K562 (cell line): ENCODE results near the gene PLP2. TPM values are rescaled to one million over a fixed set of nuclear protein-coding genes. Genes with fewer than 3 reads are reported as not detected.

ENCODE experiments used
- AFF1 ChIP-seq, 2 experiments: fragments of 450-650 bp; IDR thresholded peaks; 2 replicates each; pipeline ENCODE4 v1.6.1; 2018; ENCODE audit warnings: mild to moderate bottlenecking in 2 of 2, low read depth in 1 of 2; ENCODE audit not compliant: partially characterized antibody in 2 of 2
- BHLHE40 ChIP-seq: IDR thresholded peaks from 2 replicates; pipeline ENCODE4 v1.6.1; 2011; ENCODE audit warnings: low read length, improper control_type of control experiment
- ETS2 ChIP-seq: IDR thresholded peaks from 2 replicates; pipeline ENCODE4 v1.6.1; 2016; ENCODE audit warnings: borderline replicate concordance, missing genetic modification characterization, mild to moderate bottlenecking, moderate library complexity, missing compliant biosample characterization; ENCODE audit not compliant: poor library complexity, severe bottlenecking
- PHF8 ChIP-seq: fragments of 200-600 bp; sonication (generic); IDR thresholded peaks from 2 replicates; pipeline ENCODE4 v1.6.1; 2012; ENCODE audit warnings: mixed run types, mild to moderate bottlenecking, inconsistent platforms, low read length, moderate library complexity, borderline replicate concordance
- RCOR1 ChIP-seq, 2 experiments: IDR thresholded peaks; 2 replicates each; pipeline ENCODE4 v1.6.1; 2012; ENCODE audit warnings: low read depth in 2 of 2, low read length in 2 of 2, borderline replicate concordance in 1 of 2, improper control_type of control experiment in 1 of 2
- SMARCB1 ChIP-seq: IDR thresholded peaks from 2 replicates; pipeline ENCODE4 v1.6.1; 2011; ENCODE audit warnings: improper control_type of control experiment, low read depth; ENCODE audit not compliant: insufficient read length
- SRSF3 ChIP-seq: fragments of 200-400 bp; formaldehyde crosslinking; IDR thresholded peaks from 2 replicates; pipeline ENCODE4 v1.6.1; 2016; ENCODE audit warnings: mild to moderate bottlenecking, low read length, moderate library complexity; ENCODE audit not compliant: insufficient read depth
- WHSC1 ChIP-seq: IDR thresholded peaks from one replicate; pipeline ENCODE4 v1.6.1; 2012; ENCODE audit warnings: low read length, control low read depth, inconsistent platforms
- ZBTB1 ChIP-seq: sonication (generic); formaldehyde crosslinking; IDR thresholded peaks from 2 replicates; pipeline ENCODE4 v1.8.1; 2023; ENCODE audit warnings: missing genetic modification reagents, low read depth, mild to moderate bottlenecking, borderline replicate concordance
- ZKSCAN3 ChIP-seq: fragments of 250-450 bp; sonication (Bioruptor Pico); IDR thresholded peaks from 2 replicates; pipeline ENCODE4 v1.4.0; 2020
- ZNF175 ChIP-seq: fragments of 200-800 bp; sonication (Bioruptor generic); IDR thresholded peaks from 2 replicates; pipeline ENCODE4 v1.6.1; 2016; ENCODE audit warnings: low read depth, mild to moderate bottlenecking, missing genetic modification characterization, missing compliant biosample characterization
- ZNF217 ChIP-seq: sonication (generic); formaldehyde crosslinking; IDR thresholded peaks from 2 replicates; pipeline ENCODE4 v1.8.0; 2022; ENCODE audit warnings: mild to moderate bottlenecking, missing genetic modification reagents
- polyA plus RNA-seq, 8 experiments: library from polyadenylated mRNA; depleted of rRNA in 4 of 8; stranded (reverse) in 5 of 8; unstranded in 3 of 8; fragments of >200 nt; fragmentation: Nextera tagmentation in 2 of 8; fragmentation: Illumina TruSeq in 1 of 8; extraction: Ambion mirVana in 2 of 8; extraction: Trizol in 1 of 8; gene quantifications; 2 replicates each; pipeline versions ENCODE4 v1.2.1 to v1.2.3, GENCODE V29; 2011 to 2014; ENCODE audit warnings: inconsistent platforms in 1 of 8, missing spikeins in 1 of 8
- total RNA-seq, 7 experiments: library from RNA; depleted of rRNA in 6 of 7; stranded (reverse); fragments of >200 nt in 6 of 7; fragmentation: Illumina TruSeq in 2 of 7; extraction: Trizol in 2 of 7; gene quantifications; 2 replicates each; pipeline versions ENCODE4 v1.2.1 to v1.2.3, GENCODE V29; 2011 to 2021; ENCODE audit warnings: low replicate concordance in 1 of 7
- TF ChIP-seq, protein P1 (sequence below): fragments of 450-650 bp; conservative IDR thresholded peaks from 2 replicates; pipeline ENCODE4 v1.6.1; 2016; ENCODE audit warnings: missing genetic modification characterization, low read depth, mild to moderate bottlenecking, control low read depth, missing compliant biosample characterization
- TF ChIP-seq, protein P2 (sequence below): fragments of 450-650 bp; IDR thresholded peaks from 2 replicates; pipeline ENCODE4 v1.6.1; 2016; ENCODE audit warnings: antibody characterized with exemption
- TF ChIP-seq, protein P3 (sequence below): fragments of 250-450 bp; sonication (Bioruptor Pico); IDR thresholded peaks from 2 replicates; pipeline ENCODE4 v1.9.0; 2021; ENCODE audit warnings: mild to moderate bottlenecking
- TF ChIP-seq, protein P4 (sequence below): fragments of 250-450 bp; sonication (Bioruptor Pico); IDR thresholded peaks from 2 replicates; pipeline ENCODE4 v1.5.0; 2020; ENCODE audit warnings: mild to moderate bottlenecking

Gene PLP2
- total and polyA plus RNA-seq, 9 of the 15 experiments (the other 6 are each of a cell fraction or from before 2014, with no cell fraction given): 34.7 to 236 (median 112) TPM

DNA sequence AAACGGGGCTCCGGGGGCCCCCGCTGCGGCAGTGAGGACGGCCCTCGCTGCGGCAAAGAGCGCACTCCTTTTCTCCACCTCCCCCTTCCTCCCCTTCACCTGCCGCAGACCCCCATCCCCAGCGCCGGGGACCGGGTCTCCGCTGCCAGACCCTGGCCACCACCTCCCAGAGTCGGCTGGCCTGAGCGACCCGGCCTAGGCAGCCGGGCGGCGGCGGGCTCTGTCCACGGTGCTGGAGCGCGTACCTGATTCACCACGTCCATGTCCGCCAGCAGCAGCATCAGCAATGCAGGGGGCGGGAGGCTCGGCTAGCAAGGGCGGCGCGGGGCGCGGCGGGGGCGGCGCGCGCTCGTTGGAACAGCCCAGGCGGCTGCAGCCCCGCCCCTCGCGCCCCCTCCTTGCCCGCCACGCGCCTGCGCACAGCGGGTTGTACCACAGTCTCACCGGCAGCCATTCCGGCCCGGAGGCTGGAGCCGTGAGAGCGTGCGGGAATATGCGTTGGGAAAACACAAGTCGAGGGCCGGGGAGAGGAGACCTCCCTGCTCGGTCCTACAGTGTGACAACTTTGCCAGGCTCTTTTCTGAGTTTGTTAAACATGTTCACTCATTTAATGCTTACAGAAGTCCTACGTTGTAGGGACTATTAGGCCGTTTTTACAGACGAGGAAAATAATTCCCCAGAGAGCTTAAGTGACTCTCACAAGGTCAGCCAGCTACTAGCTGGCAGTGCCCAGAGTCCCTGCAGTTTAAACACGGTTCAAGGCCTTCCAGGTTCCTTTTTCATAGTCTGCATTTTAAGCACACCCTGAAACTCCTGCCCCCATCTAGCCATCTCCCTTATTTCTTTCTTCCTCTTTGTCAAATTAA, 28.4 kb downstream of the PLP2 start, which contains the start of gene SYP (continued):
- TF ChIP-seq AFF1 (IDR thresholded peaks at IDR 0.05; ENCODE audit: low read depth in 1 of 2, partially characterized antibody in 2 of 2): peak in 1 of 2 experiments; percentile 41
- 0 out of 2 replicates have a peak, but pooled peaks have one; percentile 32 for TF ChIP-seq ZNF175 (CRISPR knock-in tag)
- no peak for TF ChIP-seq WHSC1
- no peak for TF ChIP-seq ETS2 (tag)
- no peak for TF ChIP-seq SMARCB1
- peak; percentile 54; the same call in 1 of the 2 replicates for TF ChIP-seq ZBTB1 (CRISPR knock-in tag)
- TF ChIP-seq, protein P1, sequence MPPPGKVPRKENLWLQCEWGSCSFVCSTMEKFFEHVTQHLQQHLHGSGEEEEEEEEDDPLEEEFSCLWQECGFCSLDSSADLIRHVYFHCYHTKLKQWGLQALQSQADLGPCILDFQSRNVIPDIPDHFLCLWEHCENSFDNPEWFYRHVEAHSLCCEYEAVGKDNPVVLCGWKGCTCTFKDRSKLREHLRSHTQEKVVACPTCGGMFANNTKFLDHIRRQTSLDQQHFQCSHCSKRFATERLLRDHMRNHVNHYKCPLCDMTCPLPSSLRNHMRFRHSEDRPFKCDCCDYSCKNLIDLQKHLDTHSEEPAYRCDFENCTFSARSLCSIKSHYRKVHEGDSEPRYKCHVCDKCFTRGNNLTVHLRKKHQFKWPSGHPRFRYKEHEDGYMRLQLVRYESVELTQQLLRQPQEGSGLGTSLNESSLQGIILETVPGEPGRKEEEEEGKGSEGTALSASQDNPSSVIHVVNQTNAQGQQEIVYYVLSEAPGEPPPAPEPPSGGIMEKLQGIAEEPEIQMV (tag): no peak
- TF ChIP-seq, protein P2, sequence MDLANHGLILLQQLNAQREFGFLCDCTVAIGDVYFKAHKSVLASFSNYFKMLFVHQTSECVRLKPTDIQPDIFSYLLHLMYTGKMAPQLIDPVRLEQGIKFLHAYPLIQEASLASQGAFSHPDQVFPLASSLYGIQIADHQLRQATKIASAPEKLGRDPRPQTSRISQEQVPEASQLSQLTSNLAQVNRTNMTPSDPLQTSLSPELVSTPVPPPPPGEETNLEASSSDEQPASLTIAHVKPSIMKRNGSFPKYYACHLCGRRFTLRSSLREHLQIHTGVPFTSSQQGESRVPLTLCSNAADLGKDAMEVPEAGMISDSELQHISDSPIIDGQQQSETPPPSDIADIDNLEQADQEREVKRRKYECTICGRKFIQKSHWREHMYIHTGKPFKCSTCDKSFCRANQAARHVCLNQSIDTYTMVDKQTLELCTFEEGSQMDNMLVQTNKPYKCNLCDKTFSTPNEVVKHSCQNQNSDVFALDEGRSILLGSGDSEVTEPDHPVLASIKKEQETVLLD: peak; percentile 37; the same call in 1 of the 2 replicates
- no peak for TF ChIP-seq BHLHE40
- TF ChIP-seq ZNF217: no peak
- no peak for TF ChIP-seq ZKSCAN3 (CRISPR knock-in tag)
- no peak for TF ChIP-seq SRSF3
- TF ChIP-seq, protein P3, sequence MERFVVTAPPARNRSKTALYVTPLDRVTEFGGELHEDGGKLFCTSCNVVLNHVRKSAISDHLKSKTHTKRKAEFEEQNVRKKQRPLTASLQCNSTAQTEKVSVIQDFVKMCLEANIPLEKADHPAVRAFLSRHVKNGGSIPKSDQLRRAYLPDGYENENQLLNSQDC (CRISPR knock-in tag): no peak
- TF ChIP-seq, protein P4, sequence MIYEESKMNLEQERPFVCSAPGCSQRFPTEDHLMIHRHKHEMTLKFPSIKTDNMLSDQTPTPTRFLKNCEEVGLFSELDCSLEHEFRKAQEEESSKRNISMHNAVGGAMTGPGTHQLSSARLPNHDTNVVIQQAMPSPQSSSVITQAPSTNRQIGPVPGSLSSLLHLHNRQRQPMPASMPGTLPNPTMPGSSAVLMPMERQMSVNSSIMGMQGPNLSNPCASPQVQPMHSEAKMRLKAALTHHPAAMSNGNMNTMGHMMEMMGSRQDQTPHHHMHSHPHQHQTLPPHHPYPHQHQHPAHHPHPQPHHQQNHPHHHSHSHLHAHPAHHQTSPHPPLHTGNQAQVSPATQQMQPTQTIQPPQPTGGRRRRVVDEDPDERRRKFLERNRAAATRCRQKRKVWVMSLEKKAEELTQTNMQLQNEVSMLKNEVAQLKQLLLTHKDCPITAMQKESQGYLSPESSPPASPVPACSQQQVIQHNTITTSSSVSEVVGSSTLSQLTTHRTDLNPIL (CRISPR knock-in tag): no peak
- TF ChIP-seq PHF8: peak; percentile 76
- peak in 1 of 2 experiments; percentile 94; a peak in 2 of 4 replicates for TF ChIP-seq RCOR1 (IDR thresholded peaks at IDR 0.05; ENCODE audit: borderline replicate concordance in 1 of 2, low read depth in 2 of 2, low read length in 2 of 2)
